Endothelial cell of umbilical vein (primary cell): ENCODE results near the gene MAP7D3. TPM values are rescaled to one million over a fixed set of nuclear protein-coding genes. Genes with fewer than 3 reads are reported as not detected.

ENCODE experiments used
- BruUV-seq: library from RNA; stranded (reverse); fragments of 400-500 nt; replicated peaks from 2 replicates; lab custom pipeline; 2021; lab: Mats Ljungman, UMichigan
- CTCF ChIA-PET: fragments of 300-600, 350-600 bp; sonication (Branson Sonifier 250); formaldehyde crosslinking; loops from one replicate; lab custom pipeline; 2021; ENCODE audit warnings: antibody characterized with exemption, inconsistent platforms; lab: Charles Lee
- POLR2A ChIA-PET: fragments of 300-600, 350-600 bp; sonication (Branson Sonifier 250); formaldehyde crosslinking; loops from one replicate; lab custom pipeline; 2021; ENCODE audit warnings: antibody characterized with exemption, inconsistent platforms; lab: Charles Lee
- DNase-seq: peaks from one replicate; pipeline ENCODE4 v3.0.0-alpha.2; 2011; ENCODE audit warnings: low read depth, low spot score
- FAIRE-seq: peaks from 2 replicates; lab custom pipeline; 2011; peaks lifted over from hg19 to GRCh38; lab: Jason Lieb, UNC
- H2AFZ ChIP-seq: 2 replicates; pipeline ENCODE4 v1.6.0; 2012; ENCODE audit warnings: low read depth, low read length, control low read depth, inconsistent platforms
- H3K27ac ChIP-seq: 2 replicates; pipeline ENCODE4 v1.5.1; 2011; ENCODE audit warnings: low read depth, mild to moderate bottlenecking, control low read depth, low read length, moderate library complexity; ENCODE audit not compliant: insufficient read depth
- H3K27me3 ChIP-seq, 2 experiments: 2 replicates each; pipeline versions ENCODE4 v1.6.0 to v1.6.1; 2011; ENCODE audit warnings: low read length in 2 of 2, mixed read lengths in 1 of 2; ENCODE audit not compliant: control insufficient read depth in 2 of 2, insufficient read depth in 2 of 2
- H3K36me3 ChIP-seq, 2 experiments: 2 replicates in 1 of 2; 3 replicates in 1 of 2; pipeline ENCODE4 v1.5.1; 2011; ENCODE audit warnings: low read length in 2 of 2, mild to moderate bottlenecking in 1 of 2, moderate library complexity in 1 of 2; ENCODE audit not compliant: control insufficient read depth in 2 of 2, insufficient read depth in 2 of 2; ENCODE audit errors: extremely low read depth in 1 of 2
- H3K4me1 ChIP-seq: 3 replicates; pipeline ENCODE4 v1.5.1; 2011; ENCODE audit warnings: mild to moderate bottlenecking, low read length; ENCODE audit not compliant: control insufficient read depth, insufficient read depth; ENCODE audit errors: extremely low read depth
- H3K4me2 ChIP-seq: 2 replicates; pipeline ENCODE4 v1.6.1; 2011; ENCODE audit warnings: low read length, control low read depth, mixed read lengths; ENCODE audit not compliant: insufficient read depth
- H3K4me3 ChIP-seq, 3 experiments: fragments of 200-600 bp in 1 of 3; sonication (generic), shearing (Covaris generic) in 1 of 3; replicated peaks in 1 of 3; 2 replicates each; pipeline ENCODE4 v1.5.1; 2011 to 2016; ENCODE audit warnings: control low read depth in 3 of 3, low read length in 3 of 3, mild to moderate bottlenecking in 2 of 3, inconsistent platforms in 1 of 3, low read depth in 1 of 3, moderate library complexity in 1 of 3; ENCODE audit not compliant: insufficient read depth in 1 of 3
- H3K79me2 ChIP-seq: 2 replicates; pipeline ENCODE4 v1.6.0; 2012; ENCODE audit warnings: low read length, inconsistent platforms; ENCODE audit not compliant: control insufficient read depth, insufficient read depth
- H3K9ac ChIP-seq: replicated peaks from 2 replicates; pipeline ENCODE3; 2011; ENCODE audit warnings: low read length, control low read depth; ENCODE audit not compliant: insufficient read depth; ENCODE audit errors: extremely low read depth
- H3K9me1 ChIP-seq: replicated peaks from 3 replicates; pipeline ENCODE4 v1.6.0; 2011; ENCODE audit warnings: mild to moderate bottlenecking, low read length; ENCODE audit not compliant: control insufficient read depth, insufficient read depth; ENCODE audit errors: extremely low read depth
- H3K9me3 ChIP-seq: replicated peaks from 2 replicates; pipeline ENCODE4 v1.5.1; 2012; ENCODE audit warnings: low read length, inconsistent platforms; ENCODE audit not compliant: control insufficient read depth, insufficient read depth
- H4K20me1 ChIP-seq: replicated peaks from 2 replicates; pipeline ENCODE3; 2011; ENCODE audit warnings: mild to moderate bottlenecking, low read length; ENCODE audit not compliant: control insufficient read depth, insufficient read depth; ENCODE audit errors: extremely low read depth
- CTCF ChIP-seq, 2 donors: IDR thresholded peaks; 1 replicate in 1 of 2; 2 replicates in 1 of 2; pipeline ENCODE4 v1.5.1; 2011; ENCODE audit warnings: low read length in 2 of 2, mild to moderate bottlenecking in 2 of 2, moderate library complexity in 2 of 2, control low read depth in 1 of 2, inconsistent platforms in 1 of 2, low read depth in 1 of 2; ENCODE audit not compliant: insufficient read depth in 1 of 2; ENCODE audit errors: extremely low read depth in 1 of 2
- EZH2 ChIP-seq: IDR thresholded peaks from 2 replicates; pipeline ENCODE4 v1.6.1; 2012; ENCODE audit warnings: borderline replicate concordance, low read depth, mild to moderate bottlenecking, moderate library complexity, low read length, inconsistent platforms; ENCODE audit not compliant: severe bottlenecking
- FOS ChIP-seq: IDR thresholded peaks from 2 replicates; pipeline ENCODE4 v1.6.1; 2011; ENCODE audit warnings: mild to moderate bottlenecking, low read length, moderate library complexity, borderline replicate concordance; ENCODE audit not compliant: insufficient read depth
- GATA2 ChIP-seq: IDR thresholded peaks from 2 replicates; pipeline ENCODE4 v1.7.0; 2011; ENCODE audit warnings: low read depth, mild to moderate bottlenecking, moderate library complexity, mixed read lengths, low read length; ENCODE audit not compliant: insufficient read length, insufficient read depth
- JUN ChIP-seq: IDR thresholded peaks from 2 replicates; pipeline ENCODE4 v1.6.1; 2011; ENCODE audit warnings: borderline replicate concordance, low read depth; ENCODE audit not compliant: insufficient read length, insufficient read depth
- MAX ChIP-seq: IDR thresholded peaks from 2 replicates; pipeline ENCODE4 v1.6.1; 2011; ENCODE audit not compliant: insufficient read depth, insufficient read length
- MYC ChIP-seq: IDR thresholded peaks from one replicate; pipeline ENCODE4 v1.6.1; 2011; ENCODE audit warnings: mild to moderate bottlenecking, low read depth, low read length
- POLR2A ChIP-seq: IDR thresholded peaks from 2 replicates; pipeline ENCODE4 v1.6.1; 2012; ENCODE audit warnings: low read depth, mild to moderate bottlenecking, control low read depth, low read length
- POLR2AphosphoS5 ChIP-seq: IDR thresholded peaks from 2 replicates; pipeline ENCODE4 v1.6.1; 2012; ENCODE audit warnings: low read depth, mild to moderate bottlenecking, control low read depth, low read length, moderate library complexity; ENCODE audit not compliant: insufficient read depth
- dilution Hi-C: fragments of 300-500 bp; cut with MboI; formaldehyde crosslinking; loops from one replicate; pipeline ENCODE4 v1.15.0; 2019; ENCODE audit warnings: low sequenced_read_pairs; ENCODE audit not compliant: extremely low pct_ligation_motif_present
- intact Hi-C: fragments of 100-400 bp; cut with micrococcal nuclease; formaldehyde crosslinking; loops from one replicate; pipeline ENCODE4 v1.10.0; 2022
- polyA plus RNA-seq, 4 experiments: library from polyadenylated mRNA; depleted of rRNA in 3 of 4; stranded (reverse) in 3 of 4; unstranded in 1 of 4; fragments of >200 nt; gene quantifications; 2 replicates each; pipeline versions ENCODE4 v1.2.1 to v1.2.3, GENCODE V29; 2011 to 2012; ENCODE audit warnings: missing spikeins in 1 of 4
- total RNA-seq: library from RNA; stranded (reverse); gene quantifications from 2 replicates; pipeline ENCODE4 v1.2.3, GENCODE V29; 2021

The MAP7D3 gene
- total and polyA plus RNA-seq, 2 donors (not counting 3 experiments of a cell fraction or from before 2014, with no cell fraction given), result 6.5 to 22.8 TPM

- dilution Hi-C loops (no loop called here), intact Hi-C loops (no loop called here)
- H3K9ac ChIP-seq, result no peak overlapping the region
- H3K9me1 ChIP-seq, result no peaks in the 10 kb centered on the region
- H3K4me2 ChIP-seq, result no peak overlapping the region
- H3K4me3 ChIP-seq, result no peak overlapping the region
- H2AFZ ChIP-seq, result no peak overlapping the region
- no peaks in the 10 kb centered on the region for H3K9me3 ChIP-seq
- peaks cover 11% of the 10 kb centered on the region for H3K4me1 ChIP-seq
- H3K27ac ChIP-seq, result no peak overlapping the region
- no peaks in the 10 kb centered on the region for H3K36me3 ChIP-seq
- H3K27me3 ChIP-seq, result no peaks in the 10 kb centered on the region
- TF ChIP-seq MYC, result no peak
- TF ChIP-seq GATA2, result no peak
- no peak for TF ChIP-seq CTCF (IDR thresholded peaks at IDR 0.05; ENCODE audit: extremely low read depth in 1 of 2, insufficient read depth in 1 of 2, low read depth in 1 of 2, low read length in 2 of 2)
- no peaks in the 10 kb centered on the region for H4K20me1 ChIP-seq
- POLR2A ChIA-PET, result interaction anchor here (1.1 kb wide), 1 partner anchor 11 kb away, joined by 3 read pairs; no protein-coding TSS in a partner anchor
- CTCF ChIA-PET, result interaction anchor here (1.0 to 2.3 kb wide), 3 partner anchors 27 to 168 kb away, joined by 4 to 10 read pairs (median 6); no protein-coding TSS in a partner anchor
- no peak for DNase-seq
- H3K79me2 ChIP-seq, result no peaks in the 10 kb centered on the region
- peak; percentile 15 for FAIRE-seq
- no TSS peak for BruUV-seq
Measured at GRCh38 chrX:136196691-136197155, 54.5 kb downstream of the MAP7D3 start.

DNA sequence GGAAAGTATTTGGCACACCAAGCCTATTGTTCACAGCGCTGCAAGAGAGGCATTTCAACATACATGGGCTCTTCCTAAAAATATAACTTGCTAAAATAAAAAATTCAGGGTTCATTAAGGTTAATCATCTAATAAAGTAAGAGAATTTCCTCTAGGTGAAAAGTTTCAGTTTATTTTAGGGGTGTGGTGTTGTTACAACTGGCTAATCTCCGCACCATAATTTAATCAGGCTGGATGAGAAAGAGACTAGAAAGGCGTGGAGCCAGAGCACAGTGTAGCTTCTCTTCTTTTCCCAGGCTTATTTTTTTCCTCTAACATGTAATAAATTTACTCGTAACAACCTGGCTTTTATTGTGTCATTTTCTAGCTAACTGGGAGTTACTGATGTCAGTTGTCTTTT is 56.0 kb downstream of the MAP7D3 start:
- ChIA-PET POLR2A (no interaction called here), CTCF (interaction anchor here (1.0 to 1.5 kb wide), 4 partner anchors 9 to 167 kb away, joined by 3 to 4 read pairs (median 3); no protein-coding TSS in a partner anchor)
- FAIRE-seq, result no peak
- TF ChIP-seq JUN (no peak), MYC (no peak), MAX (no peak), GATA2 (no peak), FOS (no peak), CTCF (IDR thresholded peaks at IDR 0.05; ENCODE audit: extremely low read depth in 1 of 2, insufficient read depth in 1 of 2, low read depth in 1 of 2, low read length in 2 of 2) (no peak), POLR2A (no peak), EZH2 (no peak), POLR2AphosphoS5 (no peak)
- Histone ChIP-seq H3K4me3 (no peak overlapping the region), H2AFZ (no peak overlapping the region), H3K4me1 (peaks cover 26% of the 10 kb centered on the region), H3K9ac (no peak overlapping the region), H3K9me1 (no peaks in the 10 kb centered on the region), H3K4me2 (no peak overlapping the region), H3K36me3 (no peaks in the 10 kb centered on the region), H3K27ac (no peak overlapping the region), H3K9me3 (no peaks in the 10 kb centered on the region), H4K20me1 (no peaks in the 10 kb centered on the region), H3K79me2 (no peaks in the 10 kb centered on the region), H3K27me3 (no peaks in the 10 kb centered on the region)
- BruUV-seq, result no TSS peak
- DNase-seq, result peak; percentile 43
- intact Hi-C loops, result no loop called here
- dilution Hi-C loops, result no loop called here
